ENCODE data around the gene CUX1.

GRCh38 chr7:102236102-102236501, 418.7 kb downstream of the CUX1 start:
- no peak for TF ChIP-seq GATA3 (IDR thresholded peaks at IDR 0.05; ENCODE audit: low read depth, low read length)
- TF ChIP-seq GATA2 (IDR thresholded peaks at IDR 0.05; ENCODE audit: low read depth, low read length), result no peak

Measured in SH-SY5Y (cell line).